HG02678 (cell line): ENCODE data around the gene IL36G.

Experiments used
- ATAC-seq: cut with Tn5 transposase; IDR thresholded peaks from one replicate; pipeline ENCODE4 v1.9.1; 2021; ENCODE audit warnings: mild to moderate bottlenecking, moderate library complexity; ENCODE audit not compliant: unreplicated experiment

IL36G gene

DNA sequence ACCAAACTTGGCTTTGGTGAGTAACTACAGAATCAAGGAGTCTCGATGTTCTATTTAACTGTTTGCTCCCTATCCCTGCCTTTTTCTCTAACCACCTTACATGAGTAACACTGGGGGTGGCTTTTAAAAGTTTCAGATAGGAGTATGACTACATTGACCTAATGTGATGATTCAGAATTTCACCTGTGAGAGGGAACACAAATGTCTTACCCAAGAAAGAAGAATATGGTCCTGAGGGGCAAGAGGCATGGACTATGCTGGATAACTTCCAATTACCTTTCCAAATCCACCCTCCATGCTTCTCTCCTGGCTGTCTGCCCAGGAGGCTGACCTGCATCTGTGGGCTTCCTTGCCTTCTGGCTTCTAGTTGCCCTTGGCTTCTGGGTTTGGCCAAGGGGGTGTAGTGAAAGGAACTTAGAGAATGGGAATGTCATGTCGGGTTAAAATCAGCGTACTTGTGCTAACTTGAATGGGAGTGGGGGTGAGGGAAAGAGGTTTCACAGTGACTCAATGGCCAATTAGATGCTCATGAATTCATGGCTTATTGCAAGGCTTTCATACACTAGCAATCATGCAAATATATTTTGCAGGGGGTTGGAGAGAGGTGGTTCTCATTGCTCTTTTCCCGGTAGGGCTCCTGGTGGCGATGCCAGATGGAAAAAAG lies 5.3 kb upstream of the IL36G start:
- ATAC-seq, result no peak

DNA sequence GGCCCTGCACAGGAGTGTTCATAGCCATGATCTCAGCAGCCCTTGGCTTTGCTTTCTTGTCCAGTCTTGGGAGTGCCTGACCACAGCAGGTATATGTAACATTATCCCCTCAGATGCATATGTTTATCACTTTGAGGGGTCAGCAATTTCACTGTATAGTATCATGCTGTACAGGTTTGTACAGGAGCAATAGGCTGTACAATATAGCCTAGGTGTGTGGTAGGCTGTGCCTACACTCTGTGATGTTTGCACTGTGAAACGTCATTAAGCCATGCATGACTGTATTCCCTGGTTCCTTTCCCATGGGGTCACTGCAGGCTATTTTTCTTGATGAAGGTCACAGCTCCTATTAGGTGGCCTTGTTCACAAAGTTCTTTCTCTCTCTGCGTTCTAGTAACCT lies 4.7 kb upstream of the IL36G start:
- no peak for ATAC-seq

DNA sequence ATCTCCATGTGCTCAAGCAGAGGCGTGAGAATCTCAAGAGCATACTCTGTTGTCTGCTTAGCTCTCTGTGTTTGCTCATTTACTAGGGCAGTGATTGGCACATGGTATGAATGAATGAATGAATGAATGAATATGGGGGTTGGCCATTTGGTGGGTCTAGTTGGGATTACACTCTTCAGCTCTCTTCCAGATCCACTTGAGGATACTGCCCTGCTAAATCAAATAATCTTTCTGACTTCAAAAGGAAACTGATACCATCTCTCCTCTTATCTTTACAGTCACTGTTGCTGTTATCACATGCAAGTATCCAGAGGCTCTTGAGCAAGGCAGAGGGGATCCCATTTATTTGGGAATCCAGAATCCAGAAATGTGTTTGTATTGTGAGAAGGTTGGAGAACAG lies 1.9 kb downstream of the IL36G start:
- ATAC-seq, result no peak

DNA sequence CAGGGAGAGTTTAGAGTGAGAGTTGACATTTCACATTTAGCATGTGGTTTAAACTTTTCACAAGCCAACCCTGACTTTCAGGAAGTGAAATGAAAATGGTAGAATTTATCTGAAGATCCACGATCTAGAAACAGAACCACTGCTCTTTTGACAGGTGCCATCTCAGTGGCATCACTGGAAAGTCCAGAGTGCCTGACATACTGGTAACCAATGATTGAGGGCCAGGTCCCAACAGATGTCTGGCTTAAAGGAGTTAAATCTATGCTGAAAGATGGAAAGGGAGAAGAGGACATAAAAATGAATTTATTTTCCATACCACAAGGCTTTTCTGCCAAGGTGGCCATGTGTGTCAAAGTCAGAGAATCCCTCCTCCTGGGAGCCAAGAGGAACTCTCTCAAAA lies 2.7 kb downstream of the IL36G start:
- no peak for ATAC-seq

GRCh38 chr2:112985090-112985489 lies 7.3 kb downstream of the IL36G start:
- ATAC-seq, result no peak

- no peak for ATAC-seq
These were observed 11.8 kb downstream of the IL36G start for GRCh38 chr2:112989611-112990010.

DNA sequence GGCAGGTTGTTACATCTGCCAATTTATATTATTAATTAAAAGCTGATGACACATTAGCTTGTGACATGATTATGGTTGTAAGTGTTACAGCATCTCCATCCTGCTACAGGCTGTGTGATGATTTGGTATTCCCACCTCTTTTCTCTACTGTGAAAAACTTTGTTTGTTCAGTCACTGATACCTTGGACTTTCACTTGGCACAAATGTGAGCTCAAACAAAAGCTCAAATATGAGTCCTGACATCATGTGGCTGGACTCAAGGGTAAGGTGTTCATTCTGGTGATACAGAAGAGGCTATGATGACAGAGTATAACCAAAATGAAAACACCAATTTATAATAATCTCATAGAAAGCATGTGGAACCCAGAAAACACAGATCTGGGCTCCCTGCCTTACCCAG lies 16.0 kb downstream of the IL36G start:
- no peak for ATAC-seq

DNA sequence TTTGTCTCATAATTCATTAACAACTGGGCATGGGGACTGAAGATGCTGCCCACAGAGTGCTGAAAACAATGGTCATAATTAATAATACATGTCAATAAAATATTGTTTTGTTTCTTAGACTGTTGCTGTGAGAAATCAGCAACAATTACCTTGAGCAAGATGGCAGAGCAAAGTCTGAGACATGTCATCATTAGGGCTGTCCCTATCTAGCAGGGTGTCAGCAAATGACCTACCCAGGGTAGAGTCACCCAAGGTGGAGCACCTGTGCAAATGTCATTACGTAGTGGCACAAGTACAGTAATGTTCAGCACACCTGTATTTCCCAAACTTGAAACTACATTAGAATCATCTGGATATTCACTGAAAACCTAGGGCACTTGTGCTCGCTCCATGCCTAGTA lies 16.8 kb downstream of the IL36G start:
- ATAC-seq, result no peak

DNA sequence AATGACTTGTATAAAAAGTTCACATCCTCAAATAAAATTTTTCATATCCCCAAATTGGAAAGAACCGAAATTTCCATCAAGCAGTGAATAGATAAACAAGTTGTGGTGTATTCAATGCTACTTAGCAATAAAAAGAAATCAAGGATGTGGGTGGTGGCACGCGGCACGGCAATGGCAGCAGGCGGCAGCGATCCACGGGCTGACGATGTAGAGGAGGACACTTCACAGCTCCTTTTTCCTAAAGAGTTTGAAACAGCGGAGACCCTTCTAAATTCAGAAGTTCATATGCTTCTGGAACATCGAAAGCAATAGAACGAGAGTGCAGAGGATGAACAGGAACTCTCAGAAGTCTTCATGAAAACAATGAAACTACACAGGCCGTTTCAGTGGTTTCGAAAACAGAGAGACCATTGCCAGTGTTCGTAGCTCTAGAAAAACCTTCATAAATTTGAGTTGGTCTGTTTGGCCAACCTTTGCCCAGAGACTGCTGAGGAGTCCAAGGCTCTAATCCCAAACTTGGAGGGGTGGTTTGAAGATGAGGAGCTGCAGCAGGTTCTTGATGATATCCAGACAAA lies 17.6 kb downstream of the IL36G start:
- ATAC-seq, result no peak

DNA sequence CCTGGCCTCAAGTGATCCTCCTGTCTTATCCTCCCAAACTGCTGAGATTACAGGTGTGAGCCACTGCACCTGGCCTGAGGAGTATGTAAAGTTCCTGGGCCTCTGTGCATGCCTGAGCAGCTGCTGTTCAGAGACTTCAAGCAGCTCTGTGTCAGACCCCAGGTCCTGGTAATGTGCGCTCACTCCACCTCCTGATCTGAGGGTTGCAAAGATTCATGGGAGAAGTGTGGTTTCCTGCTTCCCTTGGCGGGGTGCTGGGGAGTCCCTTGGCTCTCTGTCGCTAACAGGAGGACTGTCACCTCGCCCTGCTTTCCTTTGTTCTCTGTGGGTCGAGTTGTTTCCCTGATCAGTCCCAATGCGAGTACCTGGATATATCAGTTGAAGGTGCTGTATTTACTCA lies 18.8 kb downstream of the IL36G start:
- ATAC-seq, result no peak

GRCh38 chr2:112997151-112997550 lies 19.3 kb downstream of the IL36G start:
- no peak for ATAC-seq

DNA sequence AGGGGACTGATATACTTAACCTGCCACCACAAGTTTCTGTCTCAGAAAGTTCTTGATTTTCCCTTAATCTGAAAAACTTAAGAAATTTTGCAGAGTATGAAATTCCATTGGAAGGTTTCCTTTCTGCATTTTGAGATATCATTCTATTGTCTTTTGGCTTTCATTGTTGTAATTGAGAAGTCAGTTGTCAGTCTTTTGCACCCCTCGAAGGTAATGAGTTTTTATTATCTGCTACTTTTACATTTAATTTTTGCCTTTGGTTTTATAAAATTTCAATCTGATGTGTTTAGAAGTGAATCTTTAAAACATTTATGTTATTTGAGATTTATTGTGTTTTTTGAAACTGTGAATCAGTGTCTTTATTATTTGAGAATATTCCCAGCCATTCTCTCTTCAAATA lies 22.6 kb downstream of the IL36G start:
- no peak for ATAC-seq

DNA sequence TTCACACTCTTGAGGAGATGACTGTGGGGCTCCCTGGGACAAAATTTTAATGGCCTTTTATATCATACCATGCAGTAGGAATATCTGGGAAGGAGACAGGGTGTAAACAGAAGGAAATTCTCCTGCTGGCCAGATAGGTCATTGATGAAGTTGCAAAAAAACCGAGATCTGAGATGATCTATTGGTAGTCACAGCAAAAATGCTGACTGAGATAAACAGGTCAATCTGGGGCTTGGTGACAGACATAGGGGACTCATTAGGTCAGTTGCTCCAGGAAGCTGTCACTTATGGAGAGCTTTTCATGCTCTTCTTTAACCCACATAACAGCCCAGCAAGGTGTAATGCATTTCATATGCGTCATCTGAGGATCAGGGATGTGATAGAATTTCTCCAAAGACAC lies 24.9 kb downstream of the IL36G start:
- ATAC-seq, result no peak

DNA sequence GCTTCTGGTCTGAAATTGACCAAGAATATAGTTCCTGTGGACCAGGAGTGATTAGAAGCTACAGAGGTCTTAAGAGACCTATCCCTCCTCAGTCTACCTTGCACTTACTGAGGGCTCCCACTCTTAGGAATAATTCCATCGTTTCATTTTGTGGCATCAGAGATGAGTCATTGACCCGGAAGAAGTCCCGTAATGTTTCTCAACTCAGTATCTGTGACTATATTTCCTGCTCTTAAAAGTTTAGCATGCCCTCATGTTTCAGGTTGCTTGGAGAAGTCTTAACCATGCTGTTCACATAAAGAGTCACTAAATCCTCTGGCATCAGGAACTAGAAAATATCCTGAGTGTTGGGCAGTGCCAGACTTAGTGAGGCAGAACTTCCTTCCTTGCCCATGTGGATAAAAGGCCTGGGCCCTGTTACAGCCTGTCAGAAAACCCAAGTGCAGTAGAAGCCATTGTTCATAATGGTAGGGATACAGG lies 27.3 kb downstream of the IL36G start, which contains the start of gene IL36A:
IL36A (plus strand) TSS at position 430 of the 480 bp plus-strand sequence. CDS start 413 bp downstream, outside the sequence.
- no peak for ATAC-seq

DNA sequence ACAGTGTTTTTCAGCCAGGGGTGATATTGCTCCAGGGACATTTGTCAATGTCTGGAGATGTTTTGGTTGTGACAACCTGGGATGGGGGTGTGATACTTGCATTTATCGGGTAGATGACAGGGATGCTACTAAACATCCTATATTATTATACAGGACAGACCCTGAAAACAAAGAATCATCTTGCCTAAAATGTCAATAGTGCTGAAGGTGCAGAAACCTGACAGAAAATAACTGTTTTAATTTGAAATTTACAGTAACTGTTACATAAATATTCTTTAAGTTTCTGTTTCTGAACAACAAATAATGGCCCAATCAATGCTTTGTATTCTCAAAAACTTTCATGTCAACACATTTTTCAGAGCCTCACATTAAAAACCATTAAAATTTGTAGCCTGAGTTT lies 29.4 kb downstream of the IL36G start:
- no peak for ATAC-seq

DNA sequence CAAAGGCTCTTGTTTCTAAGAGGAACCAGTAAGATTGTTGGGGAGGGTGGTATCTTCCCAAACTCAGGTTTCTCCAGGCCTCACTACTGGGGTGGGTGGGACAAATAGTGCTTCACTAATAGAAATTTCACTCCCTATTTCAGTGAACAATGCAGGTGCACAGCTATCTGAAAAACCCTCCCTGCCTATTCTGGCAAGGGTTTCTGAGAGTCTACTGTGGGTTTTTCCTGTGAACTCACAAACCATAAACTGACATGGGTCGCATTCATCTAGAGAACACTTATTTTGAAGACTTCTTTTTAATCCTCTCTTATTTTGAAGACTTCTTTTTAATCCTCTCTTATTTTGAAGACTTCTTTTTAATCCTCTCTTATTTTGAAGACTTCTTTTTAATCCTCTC lies 31.8 kb downstream of the IL36G start:
- no peak for ATAC-seq

- no peak for ATAC-seq
These were observed 32.3 kb downstream of the IL36G start for GRCh38 chr2:113010088-113010487.

DNA sequence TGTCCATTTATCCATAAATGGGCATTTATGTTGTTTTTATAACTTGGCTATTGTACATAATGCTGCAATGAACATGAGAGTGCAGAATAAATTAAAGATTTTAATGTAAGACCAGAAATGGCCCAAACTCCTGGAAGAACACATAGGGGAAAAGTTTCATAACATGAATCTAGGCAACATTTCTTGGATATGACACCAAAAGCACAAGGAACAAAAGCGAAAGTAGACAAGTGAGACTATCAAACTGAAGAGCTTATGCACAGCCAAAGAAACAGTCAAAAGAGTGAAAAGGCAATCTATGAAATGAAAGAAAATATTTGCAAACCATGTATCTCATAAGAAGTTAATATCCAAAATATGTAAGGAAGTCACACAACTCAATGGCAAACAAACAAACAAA lies 33.3 kb downstream of the IL36G start:
- no peak for ATAC-seq

DNA sequence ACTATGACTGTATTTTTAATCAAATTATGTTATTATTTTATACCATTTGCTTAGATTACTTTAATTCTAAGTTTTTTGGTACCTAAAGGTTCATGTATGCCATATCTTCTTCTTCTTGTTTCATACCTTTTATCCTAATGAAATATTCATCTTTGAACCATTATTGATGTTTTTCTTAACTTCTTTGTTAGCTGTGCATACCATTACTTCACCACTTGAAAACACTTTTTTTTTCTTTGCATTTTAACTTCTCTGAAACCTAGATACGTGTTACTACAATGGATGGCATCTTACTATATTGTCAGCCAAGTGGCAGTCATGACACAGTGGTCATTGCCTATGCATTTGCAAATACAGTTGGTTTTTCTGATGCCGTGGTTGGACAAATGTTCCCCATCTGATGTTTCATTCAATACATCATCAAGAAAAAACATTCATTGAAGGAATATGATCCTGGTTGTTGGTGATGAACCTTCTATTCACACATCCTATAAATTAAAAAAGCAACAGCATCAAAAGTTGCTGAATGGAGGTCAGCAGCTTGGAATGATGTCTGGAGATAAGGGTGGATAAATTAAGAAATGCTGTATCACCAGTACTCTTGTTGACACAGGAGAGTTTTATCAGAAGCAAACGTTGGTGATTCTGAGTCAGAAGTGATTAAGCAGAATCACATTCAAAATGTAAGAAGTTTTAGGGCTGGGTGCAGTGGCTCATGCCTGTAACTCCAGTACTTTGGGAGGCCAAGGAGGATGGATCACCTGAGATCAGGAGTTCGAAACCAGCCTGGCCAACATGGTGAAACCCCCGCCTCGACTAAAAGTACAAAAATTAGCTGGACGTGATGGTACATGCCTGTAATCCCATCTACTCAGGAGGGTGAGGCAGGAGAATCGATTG lies 34.9 kb downstream of the IL36G start:
- ATAC-seq, result no peak

DNA sequence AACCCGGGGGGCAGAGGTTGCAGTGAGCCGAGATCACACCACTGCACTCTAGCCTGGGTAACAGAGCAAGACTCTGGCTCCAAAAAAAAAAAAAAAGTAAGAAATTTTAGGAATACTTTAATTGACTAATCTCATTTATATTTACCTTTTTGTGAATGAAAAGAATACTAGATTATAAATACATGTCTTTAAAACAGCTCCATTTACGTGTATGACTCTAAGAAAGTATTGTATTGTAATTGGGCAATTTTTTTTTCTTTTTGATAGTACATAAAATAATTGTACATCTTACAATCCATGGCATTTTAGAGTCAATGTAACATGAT lies 35.5 kb downstream of the IL36G start:
- ATAC-seq, result no peak

- no peak for ATAC-seq
These were observed 36.3 kb downstream of the IL36G start for GRCh38 chr2:113014067-113014466.

- no peak for ATAC-seq
These were observed 37.2 kb downstream of the IL36G start for GRCh38 chr2:113015042-113015441.
